ENCODE data around the gene HMG20A.

HMG20A gene

GRCh38 chr15:77430652-77431051 is 10.0 kb downstream of the HMG20A start:
- DNase-seq (ENCODE audit: low spot score): no peak

DNA sequence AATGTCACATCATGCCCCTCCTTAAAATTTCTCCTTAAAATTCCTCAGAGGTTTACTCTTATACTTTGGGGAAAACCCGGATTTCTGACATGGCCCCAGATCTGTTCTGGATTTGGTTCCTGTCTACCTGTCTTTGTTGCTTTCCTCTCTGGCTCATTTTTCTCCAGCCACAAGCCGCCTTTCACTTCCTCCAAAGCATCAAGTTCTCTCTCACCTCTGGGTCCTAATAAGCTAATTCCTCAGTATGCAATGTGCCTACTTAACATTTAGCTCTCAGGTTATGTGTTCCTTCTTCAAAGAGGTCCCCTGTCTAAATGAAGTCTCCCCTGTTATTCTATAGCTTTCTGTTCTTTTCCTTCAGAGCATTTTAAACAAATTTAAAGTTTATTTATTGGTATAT is 16.1 kb downstream of the HMG20A start:
- DNase-seq (ENCODE audit: low spot score): no peak

DNA sequence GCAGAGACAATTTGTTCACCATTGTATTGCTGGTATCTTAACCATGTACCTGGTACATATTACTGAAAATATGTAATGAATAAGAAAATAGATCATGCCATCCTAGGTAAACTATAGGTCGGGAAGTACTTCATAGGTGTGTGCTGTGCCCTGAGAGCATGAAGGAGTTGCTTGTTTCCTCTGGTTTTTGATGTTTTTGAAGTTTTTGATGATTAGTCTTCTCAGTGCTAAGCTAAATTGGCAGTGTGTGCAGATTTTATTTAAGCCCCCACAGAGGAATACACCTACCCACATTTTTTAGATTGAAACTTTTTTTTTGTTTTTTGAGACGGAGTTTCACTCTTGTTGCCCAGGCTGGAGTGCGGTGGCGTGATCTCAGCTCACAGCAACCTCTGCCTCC is 16.6 kb downstream of the HMG20A start:
- DNase-seq (ENCODE audit: low spot score): no peak

DNA sequence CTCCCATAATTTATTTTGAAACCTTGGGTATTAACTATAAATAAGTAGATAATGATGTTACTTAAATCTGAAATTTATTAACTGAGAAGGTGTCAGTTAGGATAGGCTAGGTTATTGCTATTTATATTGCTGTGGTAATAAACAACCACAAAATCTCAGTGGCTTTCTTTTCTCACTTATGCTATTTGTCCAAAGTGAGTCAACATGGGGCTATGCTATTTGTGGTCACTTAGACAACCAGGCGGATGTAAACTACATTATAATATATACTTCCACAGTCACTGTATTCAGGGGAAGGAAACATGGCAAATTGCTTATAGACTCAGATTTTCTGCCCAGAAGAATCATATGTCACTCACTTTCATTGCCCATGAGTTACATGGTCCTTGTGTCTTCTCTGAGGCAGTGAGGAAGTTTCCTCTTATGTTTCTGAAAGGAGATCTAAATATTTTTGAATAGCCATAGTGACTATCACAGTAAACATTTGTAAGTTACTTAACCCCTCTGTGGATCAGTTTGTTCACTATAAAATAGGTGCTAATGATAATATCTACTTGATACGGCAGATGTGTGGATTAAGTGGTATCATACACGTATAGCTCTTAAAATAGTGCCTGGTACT is 19.8 kb downstream of the HMG20A start:
- no peak for DNase-seq (ENCODE audit: low spot score)

DNA sequence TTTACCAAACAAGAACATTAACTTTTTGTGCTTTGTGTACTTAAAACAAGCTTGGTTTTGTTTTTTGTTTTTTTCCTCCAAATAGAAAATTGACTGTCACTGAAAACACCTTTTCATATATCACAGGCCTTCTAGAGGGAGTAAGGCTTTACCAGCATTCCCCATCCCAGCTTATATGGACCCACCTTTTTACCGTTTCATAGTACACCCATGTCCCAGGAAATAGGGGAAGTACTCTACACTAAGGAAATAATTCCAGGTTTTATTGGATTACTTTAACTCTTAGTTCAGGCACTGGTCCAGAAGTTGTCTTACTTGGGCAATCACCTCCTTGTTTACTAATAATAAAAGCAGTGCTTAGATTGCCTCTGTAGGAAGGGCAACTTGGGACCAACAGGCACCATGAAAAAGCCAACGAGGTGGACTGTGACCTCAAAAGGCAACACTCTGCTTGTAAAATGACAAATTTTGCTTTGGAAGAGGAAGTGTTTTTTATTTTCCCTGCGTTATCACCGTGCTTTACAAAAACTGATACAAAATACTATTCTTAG is 26.2 kb downstream of the HMG20A start:
- no peak for DNase-seq (ENCODE audit: low spot score)

- no peak for DNase-seq (ENCODE audit: low spot score)
These were observed 33.6 kb downstream of the HMG20A start for GRCh38 chr15:77454265-77454664.

DNA sequence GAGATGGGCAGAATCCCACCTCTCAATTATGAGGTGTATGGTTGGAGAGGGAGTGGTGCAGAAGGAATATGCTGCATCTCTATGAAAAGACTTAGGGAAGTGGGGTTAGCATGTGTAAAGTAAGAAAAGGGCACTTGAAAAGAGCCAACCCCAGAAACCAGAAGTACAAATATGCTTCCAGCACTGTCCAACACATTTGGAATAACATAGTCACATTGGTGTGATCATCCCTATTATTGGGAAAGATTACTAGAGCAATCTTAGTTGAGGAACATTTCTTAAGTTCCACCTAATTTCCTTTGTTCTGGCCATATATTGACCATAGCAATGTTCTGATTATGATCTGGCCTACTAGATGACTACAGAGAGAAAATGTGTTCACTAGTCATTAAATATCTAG is 34.3 kb downstream of the HMG20A start:
- no peak for DNase-seq (ENCODE audit: low spot score)

GRCh38 chr15:77455696-77456321 is 35.1 kb downstream of the HMG20A start:
- no peak for DNase-seq (ENCODE audit: low spot score)

DNA sequence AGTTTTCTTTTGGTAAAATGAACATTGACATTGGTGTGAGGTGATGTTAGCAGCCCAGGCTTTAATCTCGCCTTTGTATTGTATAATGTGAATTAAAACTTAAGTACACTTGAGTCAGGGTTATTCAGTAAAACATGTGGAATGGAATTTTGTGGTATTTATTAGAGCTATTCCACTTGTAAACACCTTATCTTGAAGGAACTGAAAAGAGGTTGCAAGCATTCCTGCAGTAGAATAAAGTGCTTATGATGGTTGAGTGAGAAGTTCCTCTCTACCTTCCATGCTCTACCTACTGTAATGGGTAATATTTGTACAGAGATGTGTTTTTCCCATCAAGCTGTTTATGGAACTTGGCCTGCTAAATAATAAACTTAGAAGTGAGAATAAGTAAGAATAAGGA is 36.1 kb downstream of the HMG20A start:
- no peak for DNase-seq (ENCODE audit: low spot score)

- no peak for DNase-seq (ENCODE audit: low spot score)
These were observed 36.7 kb downstream of the HMG20A start for GRCh38 chr15:77457191-77457904.

DNA sequence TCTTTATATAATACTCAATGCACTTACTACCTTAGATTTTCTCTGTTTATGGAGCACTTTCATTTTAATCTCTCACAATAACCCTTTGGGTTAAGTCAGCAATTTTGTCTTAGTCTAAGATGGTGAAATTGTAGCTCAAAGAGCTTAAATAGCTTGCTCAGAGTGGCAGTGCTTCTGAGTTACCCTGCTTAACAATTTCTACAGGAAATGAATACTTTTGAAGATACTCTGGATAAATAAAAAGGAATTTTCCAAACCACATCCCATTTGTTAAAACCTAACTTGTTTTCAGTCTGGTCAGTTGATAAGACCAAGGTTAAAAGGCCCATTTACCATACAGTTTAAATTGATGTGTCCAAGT is 37.2 kb downstream of the HMG20A start:
- DNase-seq (ENCODE audit: low spot score): no peak

- DNase-seq (ENCODE audit: low spot score): no peak
These were observed 38.3 kb downstream of the HMG20A start for GRCh38 chr15:77459031-77459430.

GRCh38 chr15:77461486-77461885 is 40.8 kb downstream of the HMG20A start:
- no peak for DNase-seq (ENCODE audit: low spot score)

DNA sequence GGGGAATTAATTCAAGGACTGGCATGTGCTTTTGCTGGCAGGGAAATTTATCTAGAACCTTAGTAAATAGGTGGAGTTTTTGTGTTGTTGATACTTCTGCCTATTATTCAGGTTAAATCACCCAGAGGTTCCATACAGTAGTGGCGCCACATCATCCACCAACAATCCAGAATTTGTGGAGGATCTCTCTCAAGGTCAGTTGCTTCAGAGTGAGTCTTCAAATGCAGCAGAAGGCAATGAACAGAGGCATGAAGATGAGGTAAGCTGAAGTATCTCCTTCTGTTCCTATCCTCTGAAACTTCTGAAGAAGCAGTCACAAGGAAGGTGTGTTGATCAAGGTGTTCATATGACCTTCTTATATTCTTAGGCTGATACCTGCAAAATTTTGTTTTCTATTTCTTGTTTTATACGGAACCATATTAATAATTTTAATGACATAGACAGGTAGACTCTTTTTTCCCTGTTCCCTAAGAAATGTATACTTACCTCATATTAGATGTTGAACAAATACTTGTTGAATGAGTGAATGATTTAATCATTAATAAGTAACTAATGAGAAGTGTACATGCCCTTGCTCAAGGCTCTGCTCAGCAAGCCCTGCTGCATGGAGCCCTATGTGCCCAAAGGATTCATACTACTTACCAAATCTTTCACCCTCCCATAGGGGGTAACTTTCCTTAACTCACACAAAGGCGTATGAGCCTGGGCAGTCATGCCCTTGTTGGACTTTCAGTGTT is 43.6 kb downstream of the HMG20A start:
- DNase-seq (ENCODE audit: low spot score): no peak

DNA sequence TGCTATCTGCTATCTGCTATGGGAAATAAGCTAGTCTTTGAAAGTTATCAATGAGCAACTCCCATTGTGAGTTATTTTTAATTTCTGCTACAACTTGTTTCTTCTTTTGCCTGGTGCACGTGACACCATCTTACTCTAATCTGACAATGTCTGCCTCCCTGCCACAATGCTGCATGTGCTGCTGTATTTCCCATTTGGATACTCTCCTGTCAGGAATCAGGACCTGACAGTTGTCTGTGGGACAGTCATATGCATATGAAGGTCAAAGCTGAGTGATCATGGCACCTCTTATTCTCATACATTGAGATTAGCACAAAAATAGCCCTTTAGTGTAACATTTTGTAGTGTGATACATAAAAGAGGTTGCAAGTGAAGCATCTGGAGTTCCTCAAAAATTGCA is 45.8 kb downstream of the HMG20A start:
- no peak for DNase-seq (ENCODE audit: low spot score)

DNA sequence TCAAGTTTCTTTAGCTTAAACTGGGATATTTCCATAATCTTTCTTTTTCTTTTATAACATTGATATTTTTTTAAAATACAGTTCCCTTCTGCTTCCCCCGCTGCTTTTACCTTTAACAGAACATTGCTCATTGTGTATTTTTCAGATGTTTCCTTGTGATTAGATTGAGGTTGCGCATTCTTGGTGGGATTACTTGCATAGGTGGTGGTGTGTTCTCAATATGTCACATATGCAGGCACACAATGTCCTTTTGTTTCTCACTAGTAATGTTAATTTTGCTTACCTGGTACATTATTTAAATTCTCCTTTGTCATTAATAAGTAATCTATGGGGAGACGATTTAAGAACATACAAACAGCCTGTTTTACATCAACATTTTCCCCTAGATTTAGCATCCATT is 48.2 kb downstream of the HMG20A start:
- no peak for DNase-seq (ENCODE audit: low spot score)

DNA sequence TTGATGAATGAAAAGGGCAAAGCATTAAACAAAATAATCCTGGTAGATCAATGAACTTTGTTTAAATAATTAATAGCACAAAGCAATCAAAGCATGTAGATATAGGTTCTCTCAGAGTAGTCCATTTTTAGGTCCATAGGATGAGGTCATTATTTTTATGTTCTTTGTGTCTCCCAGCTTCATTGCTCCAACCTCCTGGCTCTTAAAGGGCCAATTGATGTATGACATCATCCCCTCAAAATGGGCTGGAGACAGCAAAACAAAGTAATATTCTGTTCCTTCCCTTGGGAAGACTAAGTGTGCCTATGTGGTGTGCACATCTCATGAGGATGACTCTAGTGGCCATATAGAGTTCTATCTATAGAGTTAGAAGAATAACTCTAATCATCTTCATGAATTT is 49.5 kb downstream of the HMG20A start:
- DNase-seq (ENCODE audit: low spot score): no peak

- no peak for DNase-seq (ENCODE audit: low spot score)
These were observed 52.6 kb downstream of the HMG20A start for GRCh38 chr15:77473328-77473727.

DNA sequence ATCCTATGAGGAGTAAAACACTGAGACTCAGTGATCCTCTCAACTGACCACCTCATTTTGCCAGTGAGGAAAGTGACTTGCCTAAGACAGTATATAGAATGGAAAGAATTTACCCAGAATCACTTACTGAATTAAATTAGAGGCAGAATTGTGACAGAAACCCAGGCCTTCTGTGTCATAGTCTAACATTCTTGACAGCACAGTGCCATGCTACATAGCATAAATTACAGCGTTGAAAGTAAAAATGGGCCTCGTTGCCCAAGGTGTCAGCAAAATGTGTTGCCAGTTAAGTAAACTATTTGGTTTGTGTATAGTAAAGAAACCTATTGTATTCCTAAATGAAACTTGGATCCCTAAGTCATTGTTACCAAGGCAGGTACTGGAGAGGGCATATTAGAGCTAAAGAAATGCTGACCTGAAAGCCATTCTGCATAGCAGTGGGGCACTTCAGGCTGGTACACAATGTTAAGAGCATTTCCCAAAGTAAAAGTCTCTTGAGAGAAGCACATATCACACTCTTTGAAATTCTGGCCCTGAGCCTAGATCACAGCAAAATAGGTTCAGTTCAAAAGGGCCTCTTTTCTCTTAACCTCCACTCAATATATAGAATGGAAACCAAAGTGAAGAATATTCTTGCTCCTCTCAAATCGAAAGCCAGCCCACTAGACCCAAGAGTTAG is 53.8 kb downstream of the HMG20A start:
- DNase-seq (ENCODE audit: low spot score): no peak

DNA sequence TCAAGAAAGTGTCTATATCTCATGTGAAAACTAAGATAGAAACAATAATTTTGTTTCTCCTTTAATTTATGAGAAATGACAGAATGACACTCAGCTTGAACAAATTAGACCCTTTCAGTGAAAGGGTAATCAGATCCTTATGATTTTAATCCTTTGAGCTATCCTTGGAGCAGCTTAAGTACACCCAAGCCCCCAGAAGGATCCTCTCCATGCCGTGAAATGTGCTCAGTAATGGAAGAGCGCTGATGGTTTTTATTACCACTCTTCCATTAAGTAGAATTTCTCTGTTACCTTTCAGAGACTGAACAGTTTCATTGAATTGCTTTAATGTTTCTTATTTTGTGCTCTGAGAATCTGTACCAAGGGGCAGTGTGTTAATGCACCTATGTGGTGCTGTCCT is 54.3 kb downstream of the HMG20A start:
- no peak for DNase-seq (ENCODE audit: low spot score)

DNA sequence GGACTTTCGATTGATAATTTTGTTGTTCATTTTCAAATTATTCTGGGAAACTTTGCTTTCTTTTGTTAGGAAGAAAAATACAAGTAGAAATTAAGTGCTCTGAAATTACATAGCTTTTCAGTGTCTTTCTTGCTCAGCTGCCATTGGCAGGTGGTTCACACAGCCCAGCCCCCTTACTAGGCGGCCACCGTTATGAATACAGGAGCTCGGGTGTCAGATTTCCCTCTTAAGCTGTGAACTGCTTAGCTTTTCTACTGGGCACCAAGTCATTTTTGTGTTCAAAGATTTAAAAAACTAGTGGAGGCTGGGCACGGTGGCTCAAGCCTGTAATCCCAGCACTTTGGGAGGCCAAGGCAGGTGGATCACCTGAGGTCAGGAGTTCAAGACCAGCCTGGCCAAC is 55.2 kb downstream of the HMG20A start:
- no peak for DNase-seq (ENCODE audit: low spot score)

GRCh38 chr15:77476995-77477394 is 56.3 kb downstream of the HMG20A start:
- DNase-seq (ENCODE audit: low spot score): no peak
